A549 (cell line): Measurements from ENCODE around the gene DCUN1D2. TPM values are rescaled to one million over a fixed set of nuclear protein-coding genes. Genes with fewer than 3 reads are reported as not detected.
A peak's percentile ranks its signal among the peaks of the same experiment; 100 is the strongest.
"Not testable (repeated sequence)": the region's sequence is repeated elsewhere in the genome, so short reads cannot be mapped to it uniquely, and the experiment has no call there.

Experiments
- ATAC-seq, 2 experiments: fragments of 200-7000 bp in 1 of 2; fragments of >200 bp in 1 of 2; cut with Nextera tagmentation in 1 of 2; cut with Tn5 transposase in 1 of 2; 3 replicates each; pipeline versions ENCODE4 v1.8.0 to v1.9.1; 2018 to 2020; ENCODE audit warnings: mild to moderate bottlenecking in 1 of 2, moderate library complexity in 1 of 2
- CTCF ChIA-PET: fragments of 300-600 bp; sonication (Branson Sonifier 250); formaldehyde crosslinking; extraction: SDS; loops from one replicate; lab custom pipeline; 2021; ENCODE audit warnings: antibody characterized with exemption, inconsistent platforms; lab: Yijun Ruan, JAX
- POLR2A ChIA-PET: fragments of 350-600 bp; formaldehyde crosslinking; extraction: SDS; loops from one replicate; lab custom pipeline; 2021; ENCODE audit warnings: antibody characterized with exemption, inconsistent platforms; lab: Yijun Ruan, JAX
- DNase-seq, 2 experiments: peaks; one replicate each; pipeline versions ENCODE4 v3.0.0 to v3.0.0-alpha.2; 2011 to 2016; ENCODE audit warnings: low read depth in 1 of 2, low spot score in 1 of 2
- FAIRE-seq: peaks from 2 replicates; lab custom pipeline; 2011; peaks lifted over from hg19 to GRCh38; lab: Jason Lieb, UNC
- H3K27ac ChIP-seq, 2 experiments: fragments of >200 bp; sonication (Bioruptor Twin); formaldehyde crosslinking; 3 replicates each; pipeline ENCODE4 v1.5.1; 2016 to 2017
- H3K4me1 ChIP-seq: fragments of >200 bp; sonication (Bioruptor Twin); formaldehyde crosslinking; 3 replicates; pipeline ENCODE4 v1.6.1; 2016
- H3K4me2 ChIP-seq: fragments of >200 bp; sonication (Bioruptor Twin); formaldehyde crosslinking; 3 replicates; pipeline ENCODE4 v1.6.1; 2016
- H3K4me3 ChIP-seq: fragments of >200 bp; sonication (Bioruptor Twin); formaldehyde crosslinking; 3 replicates; pipeline ENCODE4 v1.5.1; 2016
- H3K9me3 ChIP-seq: fragments of >200 bp; sonication (Bioruptor Twin); formaldehyde crosslinking; 3 replicates; pipeline ENCODE4 v1.6.1; 2016
- CBX2 ChIP-seq: fragments of 200-600 bp; sonication (generic); IDR thresholded peaks from 2 replicates; pipeline ENCODE4 v1.6.1; 2016; ENCODE audit warnings: low read depth, mild to moderate bottlenecking, borderline replicate concordance
- CHD2 ChIP-seq: fragments of 150-350 bp; IDR thresholded peaks from 2 replicates; pipeline ENCODE4 v1.6.1; 2014; ENCODE audit warnings: low read length; ENCODE audit not compliant: partially characterized antibody
- CTCF ChIP-seq: fragments of >200 bp; sonication (Bioruptor Twin); formaldehyde crosslinking; IDR thresholded peaks from 3 replicates; pipeline ENCODE4 v1.5.1; 2016
- EHMT2 ChIP-seq: fragments of 200-600 bp; sonication (generic); IDR thresholded peaks from 2 replicates; pipeline ENCODE4 v1.6.1; 2016; ENCODE audit warnings: antibody characterized with exemption, low read depth, mild to moderate bottlenecking, moderate library complexity
- EP300 ChIP-seq, 2 experiments: fragments of >200 bp; sonication (Bioruptor Twin); formaldehyde crosslinking; IDR thresholded peaks; 2 replicates in 1 of 2; 3 replicates in 1 of 2; pipeline ENCODE4 v1.6.1; 2016 to 2017
- FOSB ChIP-seq: fragments of 250-450 bp; sonication (Bioruptor Pico); IDR thresholded peaks from 2 replicates; pipeline ENCODE4 v1.5.0; 2020; ENCODE audit warnings: mild to moderate bottlenecking, moderate library complexity
- HES2 ChIP-seq: fragments of >200 bp; sonication (Bioruptor Twin); formaldehyde crosslinking; IDR thresholded peaks from 2 replicates; pipeline ENCODE4 v1.6.1; 2016
- MAFK ChIP-seq: fragments of 450-650 bp; IDR thresholded peaks from 2 replicates; pipeline ENCODE4 v1.6.1; 2014; ENCODE audit not compliant: partially characterized antibody
- RAD21 ChIP-seq, 2 experiments: fragments of >200 bp in 1 of 2; sonication (Bioruptor Twin) in 1 of 2; formaldehyde crosslinking in 1 of 2; IDR thresholded peaks in 1 of 2; conservative IDR thresholded peaks in 1 of 2; 2 replicates in 1 of 2; 3 replicates in 1 of 2; pipeline ENCODE4 v1.6.1; 2012 to 2018; ENCODE audit warnings: inconsistent platforms in 1 of 2
- SMC3 ChIP-seq: fragments of >200 bp; sonication (Bioruptor Twin); formaldehyde crosslinking; IDR thresholded peaks from 3 replicates; pipeline ENCODE4 v1.6.1; 2018; ENCODE audit warnings: inconsistent platforms
- WGBS: methylation state at CpG from one replicate; pipeline ENCODE4 v1.1.6; 2017; ENCODE audit errors: missing lambda C conversion rate; 5-methylcytosine and 5-hydroxymethylcytosine counted together
- polyA plus RNA-seq, 4 experiments: library from polyadenylated mRNA; depleted of rRNA in 3 of 4; stranded (reverse); fragments of >200 nt; fragmentation: RNase III in 1 of 4; extraction: RNeasy Plus Mini Kit Qiagen cat#74134 plus additional on column Dnase treatment in 1 of 4; gene quantifications; 2 replicates in 3 of 4; 3 replicates in 1 of 4; pipeline ENCODE4 v1.2.3, GENCODE V29; 2011 to 2017
- TF ChIP-seq, protein P1 (sequence below): IDR thresholded peaks from 2 replicates; pipeline ENCODE4 v1.6.1; 2012; ENCODE audit warnings: low read depth, borderline replicate concordance
- TF ChIP-seq, protein P2 (sequence below): fragments of 250-450 bp; sonication (Bioruptor Pico); IDR thresholded peaks from 2 replicates; pipeline ENCODE4 v1.5.0; 2020; ENCODE audit warnings: low read depth, mild to moderate bottlenecking, moderate library complexity
- TF ChIP-seq, protein P3 (sequence below): fragments of 200-600 bp; sonication (generic); IDR thresholded peaks from 2 replicates; pipeline ENCODE4 v1.6.1; 2016; ENCODE audit warnings: antibody characterized with exemption, mild to moderate bottlenecking, moderate library complexity
- TF ChIP-seq, protein P4 (sequence below): IDR thresholded peaks from 2 replicates; pipeline ENCODE4 v1.6.1; 2012

Gene DCUN1D2
- polyA plus RNA-seq, 2 of the 4 experiments (the other 2 are of a cell fraction) = 8.4 to 8.6 TPM

DNA sequence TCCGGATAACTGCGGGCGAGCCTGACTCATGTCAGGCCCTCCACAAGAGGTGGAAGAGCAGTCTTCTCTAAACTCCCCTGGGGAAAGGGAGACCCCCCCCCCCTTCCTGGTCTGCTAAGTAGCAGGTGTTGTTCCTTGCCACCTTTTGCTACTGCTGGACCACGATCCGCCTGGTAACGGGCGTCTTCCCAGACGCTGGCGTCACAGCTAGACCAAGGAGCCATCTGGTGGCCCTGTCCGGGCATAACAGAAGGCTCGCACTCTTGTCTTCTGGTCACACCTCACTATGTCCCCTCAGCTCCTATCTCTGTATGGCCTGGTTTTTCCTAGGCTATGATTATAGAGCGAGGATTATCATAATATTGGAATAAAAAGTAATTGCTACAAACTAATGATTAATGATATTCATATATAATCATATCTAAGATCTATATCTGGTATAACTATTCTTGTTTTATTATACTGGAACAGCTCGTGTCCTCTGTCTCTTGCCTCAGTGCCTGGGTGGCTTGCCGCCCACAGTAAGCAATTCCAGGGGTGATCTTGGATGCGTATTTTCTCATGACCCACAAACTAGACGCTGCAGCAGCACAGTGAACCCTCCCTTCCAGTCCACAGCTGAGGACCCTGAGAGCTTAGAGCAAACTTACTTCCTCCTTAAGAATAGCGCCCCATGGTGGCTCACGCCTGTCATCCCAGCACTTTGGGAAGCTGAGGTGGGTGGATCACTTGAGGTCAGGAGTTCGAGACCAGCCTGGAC is 39.5 kb downstream of the DCUN1D2 start:
- not testable (repeated sequence) for H3K27ac ChIP-seq, H3K4me3 ChIP-seq, ATAC-seq, FAIRE-seq, H3K9me3 ChIP-seq
- Histone ChIP-seq H3K4me2 (peak overlapping the region; percentile 32; the same call in 2 of the 3 replicates), H3K4me1 (peaks cover 10% of the 10 kb centered on the region; the same call in 2 of the 3 replicates)
- WGBS = 33% methylated on average over 12 of the region's 19 CpGs
- peak in 1 of 2 experiments; percentile 57 for DNase-seq
- CTCF ChIA-PET = interaction anchor here (0.6 to 2.0 kb wide), 4 partner anchors 33 to 435 kb away, joined by 3 to 7 read pairs (median 4); no protein-coding TSS in a partner anchor
- POLR2A ChIA-PET = interaction anchor here (0.7 kb wide), 1 partner anchor 136 kb away, joined by 7 read pairs; no protein-coding TSS in a partner anchor
- peak; percentile 28; the same call in 1 of the 3 replicates for TF ChIP-seq CTCF
- peak; percentile 24 to 42; a peak in 2 of 5 replicates for TF ChIP-seq RAD21 (conservative IDR thresholded peaks at IDR 0.05 in 1 of 2, IDR thresholded peaks at IDR 0.05 in 1 of 2)

- POLR2A ChIA-PET, DNase-seq, H3K9me3 ChIP-seq, ATAC-seq, H3K4me3 ChIP-seq, FAIRE-seq: not testable (repeated sequence)
- peak overlapping the region; percentile 82 to 94; a peak in 4 of 6 replicates for H3K27ac ChIP-seq
- WGBS = 83% methylated on average over 9 of the region's 9 CpGs
- peaks cover 10% of the 10 kb centered on the region; the same call in 2 of the 3 replicates for H3K4me1 ChIP-seq
- CTCF ChIA-PET = interaction anchor here (1.0 to 1.1 kb wide), 2 partner anchors 47 to 57 kb away, joined by 3 read pairs; no protein-coding TSS in a partner anchor
- H3K4me2 ChIP-seq = peak overlapping the region; percentile 94
These were observed 40.2 kb downstream of the DCUN1D2 start for GRCh38 chr13:113450348-113450744.

- POLR2A ChIA-PET = no interaction called here
- H3K4me1 ChIP-seq = peaks cover 10% of the 10 kb centered on the region; the same call in 2 of the 3 replicates
- FAIRE-seq (no peak), ATAC-seq (no peak; a peak in 1 of 6 replicates)
- TF ChIP-seq, protein P1, sequence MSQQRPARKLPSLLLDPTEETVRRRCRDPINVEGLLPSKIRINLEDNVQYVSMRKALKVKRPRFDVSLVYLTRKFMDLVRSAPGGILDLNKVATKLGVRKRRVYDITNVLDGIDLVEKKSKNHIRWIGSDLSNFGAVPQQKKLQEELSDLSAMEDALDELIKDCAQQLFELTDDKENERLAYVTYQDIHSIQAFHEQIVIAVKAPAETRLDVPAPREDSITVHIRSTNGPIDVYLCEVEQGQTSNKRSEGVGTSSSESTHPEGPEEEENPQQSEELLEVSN = 0 out of 2 replicates have a peak, but pooled peaks have one; percentile 1
- TF ChIP-seq EHMT2 = no peak
- TF ChIP-seq, all 56 proteins: peak for 1
- Histone ChIP-seq H3K4me3 (peak overlapping the region; percentile 66), H3K9me3 (no peaks in the 10 kb centered on the region), H3K27ac (peak overlapping the region; percentile 82 to 94), H3K4me2 (peak overlapping the region; percentile 94)
- CTCF ChIA-PET = interaction anchor here (1.0 to 1.1 kb wide), 2 partner anchors 47 to 56 kb away, joined by 3 read pairs; no protein-coding TSS in a partner anchor
- 46% methylated on average over 8 of the region's 13 CpGs for WGBS
- no peak for DNase-seq
These were observed 40.7 kb downstream of the DCUN1D2 start for GRCh38 chr13:113449693-113450347.

GRCh38 chr13:113448885-113449692 is 41.4 kb downstream of the DCUN1D2 start:
- DNase-seq (peak; percentile 44 to 96), FAIRE-seq (peak; percentile 43), ATAC-seq (peak; percentile 92 to 96)
- peak overlapping the region; percentile 89 to 94 for H3K27ac ChIP-seq
- peak overlapping the region; percentile 94 for H3K4me2 ChIP-seq
- ChIA-PET POLR2A (interaction anchor here (0.6 to 1.2 kb wide), 6 partner anchors 18 to 307 kb away, joined by 3 to 7 read pairs (median 3); partner anchors contain the start of genes CUL4A and DCUN1D2), CTCF (interaction anchor here (0.6 to 1.1 kb wide), 4 partner anchors 8 to 56 kb away, joined by 3 to 4 read pairs (median 3); no protein-coding TSS in a partner anchor)
- WGBS = 0% methylated on average over 6 of the region's 29 CpGs
- H3K4me1 ChIP-seq = peaks cover 10% of the 10 kb centered on the region; the same call in 2 of the 3 replicates
- peak overlapping the region; percentile 66 for H3K4me3 ChIP-seq
- H3K9me3 ChIP-seq = no peaks in the 10 kb centered on the region
- no peak for TF ChIP-seq CHD2
- TF ChIP-seq EP300 (IDR thresholded peaks at IDR 0.05) = no peak
- TF ChIP-seq, protein P2, sequence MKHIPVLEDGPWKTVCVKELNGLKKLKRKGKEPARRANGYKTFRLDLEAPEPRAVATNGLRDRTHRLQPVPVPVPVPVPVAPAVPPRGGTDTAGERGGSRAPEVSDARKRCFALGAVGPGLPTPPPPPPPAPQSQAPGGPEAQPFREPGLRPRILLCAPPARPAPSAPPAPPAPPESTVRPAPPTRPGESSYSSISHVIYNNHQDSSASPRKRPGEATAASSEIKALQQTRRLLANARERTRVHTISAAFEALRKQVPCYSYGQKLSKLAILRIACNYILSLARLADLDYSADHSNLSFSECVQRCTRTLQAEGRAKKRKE (CRISPR knock-in tag) = no peak
- TF ChIP-seq, protein P3, sequence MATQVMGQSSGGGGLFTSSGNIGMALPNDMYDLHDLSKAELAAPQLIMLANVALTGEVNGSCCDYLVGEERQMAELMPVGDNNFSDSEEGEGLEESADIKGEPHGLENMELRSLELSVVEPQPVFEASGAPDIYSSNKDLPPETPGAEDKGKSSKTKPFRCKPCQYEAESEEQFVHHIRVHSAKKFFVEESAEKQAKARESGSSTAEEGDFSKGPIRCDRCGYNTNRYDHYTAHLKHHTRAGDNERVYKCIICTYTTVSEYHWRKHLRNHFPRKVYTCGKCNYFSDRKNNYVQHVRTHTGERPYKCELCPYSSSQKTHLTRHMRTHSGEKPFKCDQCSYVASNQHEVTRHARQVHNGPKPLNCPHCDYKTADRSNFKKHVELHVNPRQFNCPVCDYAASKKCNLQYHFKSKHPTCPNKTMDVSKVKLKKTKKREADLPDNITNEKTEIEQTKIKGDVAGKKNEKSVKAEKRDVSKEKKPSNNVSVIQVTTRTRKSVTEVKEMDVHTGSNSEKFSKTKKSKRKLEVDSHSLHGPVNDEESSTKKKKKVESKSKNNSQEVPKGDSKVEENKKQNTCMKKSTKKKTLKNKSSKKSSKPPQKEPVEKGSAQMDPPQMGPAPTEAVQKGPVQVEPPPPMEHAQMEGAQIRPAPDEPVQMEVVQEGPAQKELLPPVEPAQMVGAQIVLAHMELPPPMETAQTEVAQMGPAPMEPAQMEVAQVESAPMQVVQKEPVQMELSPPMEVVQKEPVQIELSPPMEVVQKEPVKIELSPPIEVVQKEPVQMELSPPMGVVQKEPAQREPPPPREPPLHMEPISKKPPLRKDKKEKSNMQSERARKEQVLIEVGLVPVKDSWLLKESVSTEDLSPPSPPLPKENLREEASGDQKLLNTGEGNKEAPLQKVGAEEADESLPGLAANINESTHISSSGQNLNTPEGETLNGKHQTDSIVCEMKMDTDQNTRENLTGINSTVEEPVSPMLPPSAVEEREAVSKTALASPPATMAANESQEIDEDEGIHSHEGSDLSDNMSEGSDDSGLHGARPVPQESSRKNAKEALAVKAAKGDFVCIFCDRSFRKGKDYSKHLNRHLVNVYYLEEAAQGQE = no peak
- TF ChIP-seq, protein P4, sequence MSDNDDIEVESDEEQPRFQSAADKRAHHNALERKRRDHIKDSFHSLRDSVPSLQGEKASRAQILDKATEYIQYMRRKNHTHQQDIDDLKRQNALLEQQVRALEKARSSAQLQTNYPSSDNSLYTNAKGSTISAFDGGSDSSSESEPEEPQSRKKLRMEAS = peak; percentile 71
- no peak for TF ChIP-seq MAFK
- no peak for TF ChIP-seq FOSB (CRISPR knock-in tag)
- TF ChIP-seq CBX2 = no peak
- TF ChIP-seq HES2 = no peak
- TF ChIP-seq SMC3 = no peak
